HG03575 (cell line): ENCODE results near the gene RNF214.
"Not testable (repeated sequence)": the region's sequence is repeated elsewhere in the genome, so short reads cannot be mapped to it uniquely, and the experiment has no call there.

Experiments
- ATAC-seq: cut with Tn5 transposase; IDR thresholded peaks from one replicate; pipeline ENCODE4 v1.9.1; 2021; ENCODE audit not compliant: unreplicated experiment, insufficient number of reproducible peaks, low FRiP score; ENCODE audit errors: extremely low read depth

The RNF214 gene

DNA sequence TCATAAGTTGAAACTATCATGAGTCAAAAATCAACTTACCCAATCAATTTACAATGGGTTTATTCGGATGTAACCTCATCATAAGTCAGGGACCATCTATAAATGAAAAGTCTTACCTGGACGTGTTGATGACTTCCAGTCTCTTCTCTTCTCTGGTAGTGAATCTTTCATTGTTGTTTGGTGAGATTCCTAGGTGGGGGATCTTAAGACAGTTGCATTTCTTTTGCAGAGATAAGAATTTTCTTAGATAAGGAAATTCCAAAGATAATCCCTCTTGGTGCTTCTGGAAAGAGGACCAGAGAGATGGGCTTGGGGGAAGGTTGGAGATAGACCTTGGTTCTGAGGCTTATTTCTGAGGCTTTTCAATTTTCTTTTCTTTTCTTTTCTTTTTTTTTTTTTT is 37.4 kb downstream of the RNF214 start:
- ATAC-seq: no peak

DNA sequence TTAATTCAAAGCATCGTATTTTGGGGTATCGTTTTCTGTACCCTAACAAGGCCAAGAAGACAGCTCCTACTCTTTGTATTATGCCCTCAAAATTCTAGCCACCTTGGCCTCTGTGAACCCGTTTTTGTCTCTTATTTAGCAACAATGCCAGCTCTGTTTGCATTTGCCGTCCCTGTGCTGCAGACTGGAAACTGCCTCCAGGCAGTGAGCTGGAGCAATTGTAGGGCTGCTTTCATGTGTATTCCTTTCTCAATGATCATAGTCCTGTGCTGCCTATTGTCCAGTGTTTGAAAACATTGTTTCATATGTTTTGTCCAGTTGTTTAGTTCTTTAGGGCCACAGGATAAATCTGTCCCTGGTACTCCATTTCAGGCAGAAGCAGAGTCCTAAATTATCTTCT is 38.7 kb downstream of the RNF214 start:
- no peak for ATAC-seq

DNA sequence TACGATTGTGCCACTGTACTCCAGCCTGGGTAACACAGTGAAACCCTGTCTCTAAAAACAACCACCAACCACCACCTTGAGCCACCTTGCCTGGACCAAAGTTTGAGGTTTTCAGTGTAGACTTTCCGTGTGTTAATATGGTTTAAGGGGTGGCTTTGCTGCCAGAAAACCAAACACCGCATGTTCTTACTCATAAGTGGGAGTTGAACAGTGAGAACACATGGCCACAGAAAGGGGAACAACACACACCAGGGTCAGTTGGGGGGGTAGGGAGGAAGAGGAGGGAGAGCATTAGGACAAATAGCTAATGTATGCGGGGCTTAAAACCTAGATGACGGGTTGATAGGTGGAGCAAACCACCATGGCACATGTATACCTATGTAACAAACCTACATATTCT is 39.7 kb downstream of the RNF214 start:
- not testable (repeated sequence) for ATAC-seq

DNA sequence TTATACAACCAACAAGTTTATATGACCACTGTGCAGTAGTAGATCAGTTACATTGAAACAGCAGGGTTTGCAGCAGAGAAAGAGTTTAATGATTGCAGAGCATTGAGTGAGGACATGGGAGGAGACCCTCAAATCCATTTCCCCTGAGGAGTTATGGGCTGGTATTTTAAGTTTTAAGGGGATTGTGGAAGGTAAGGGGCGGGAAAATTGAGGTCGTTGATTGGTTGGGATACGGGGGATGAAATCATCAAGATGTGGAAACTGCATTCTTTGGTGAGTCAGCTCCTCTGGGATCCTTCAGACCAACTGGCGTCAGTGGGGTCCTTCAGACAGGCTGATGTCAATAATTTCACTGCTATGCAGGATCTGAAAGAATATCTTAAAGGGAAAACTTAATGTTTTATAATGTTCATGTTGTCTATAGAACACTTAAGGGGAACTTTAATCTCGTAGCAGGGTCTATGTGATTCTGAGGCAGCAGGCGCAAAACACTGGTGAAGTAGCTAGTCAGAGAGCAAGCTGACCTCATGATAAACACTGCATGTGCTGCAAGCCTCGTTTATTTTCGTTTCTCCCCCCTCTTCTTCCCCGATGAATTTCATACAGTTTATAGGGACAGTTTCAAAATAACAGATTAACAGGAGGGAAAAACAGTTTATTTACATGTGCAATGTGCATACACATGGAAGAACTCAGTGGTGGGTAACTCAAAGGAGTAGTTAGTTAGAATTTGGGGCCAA is 41.2 kb downstream of the RNF214 start:
- no peak for ATAC-seq

DNA sequence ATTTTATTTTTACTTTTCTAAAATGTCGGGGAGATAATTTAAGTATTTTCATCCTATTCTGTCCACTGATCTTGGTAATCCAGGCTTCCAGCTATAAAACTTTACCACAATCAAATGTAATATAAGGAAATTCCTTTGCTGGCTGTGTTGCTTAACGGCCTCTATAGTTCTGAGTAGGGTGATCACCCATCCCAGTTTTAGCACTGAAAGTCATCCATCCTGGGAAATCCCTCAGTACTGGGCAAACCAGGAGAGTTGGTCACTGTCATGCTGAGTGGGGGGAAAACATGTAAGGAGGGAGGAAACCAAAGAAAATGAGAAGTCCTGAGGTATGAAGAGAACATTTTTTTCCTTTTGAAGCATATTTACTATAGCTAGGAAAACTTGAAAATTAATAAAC is 45.9 kb downstream of the RNF214 start:
- ATAC-seq: no peak

DNA sequence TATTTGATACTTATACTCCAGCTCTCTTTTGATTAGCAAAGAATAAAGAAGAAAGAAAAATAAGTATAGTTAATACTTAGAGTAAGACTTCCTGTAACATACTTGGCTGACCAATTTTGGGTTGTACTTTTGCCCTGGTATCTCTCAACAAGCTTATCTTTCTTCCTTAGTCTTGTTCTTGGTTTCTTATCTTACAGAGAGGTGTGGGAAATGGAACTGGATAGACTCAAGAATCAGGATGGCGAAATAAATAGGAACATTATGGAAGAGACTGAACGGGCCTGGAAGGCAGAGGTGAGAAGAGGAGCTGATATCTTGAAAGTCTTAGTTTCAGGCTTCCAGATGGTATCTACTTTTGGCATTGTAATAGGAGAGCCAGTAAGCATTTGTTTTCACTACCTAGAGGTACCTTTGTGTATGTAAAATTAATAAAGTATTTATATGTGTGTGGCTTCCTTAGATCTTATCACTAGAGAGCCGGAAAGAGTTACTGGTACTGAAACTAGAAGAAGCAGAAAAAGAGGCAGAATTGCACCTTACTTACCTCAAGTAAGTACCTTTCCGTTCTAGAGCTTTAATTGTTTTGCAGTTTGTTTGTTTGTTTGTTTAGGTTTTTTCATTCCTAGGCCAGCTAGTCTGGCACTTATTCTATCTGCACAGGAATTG is 47.4 kb downstream of the RNF214 start:
- ATAC-seq: no peak

DNA sequence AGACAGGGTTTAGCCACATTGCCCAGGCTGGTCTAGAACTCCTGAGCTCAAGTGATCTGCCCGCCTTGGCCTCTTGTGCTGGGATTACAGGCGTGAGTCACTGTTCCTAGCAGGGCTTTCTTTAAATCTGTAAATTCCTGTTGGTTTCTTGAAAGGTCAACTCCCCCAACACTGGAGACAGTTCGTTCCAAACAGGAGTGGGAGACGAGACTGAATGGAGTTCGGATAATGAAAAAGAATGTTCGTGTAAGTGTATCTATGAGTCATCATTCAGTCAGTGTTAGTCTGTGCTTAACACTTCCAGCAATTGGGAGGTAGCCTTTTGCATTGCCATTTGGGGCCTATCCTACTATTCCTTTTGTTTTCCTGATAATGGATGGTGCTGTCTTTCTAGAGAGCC is 48.7 kb downstream of the RNF214 start:
- no peak for ATAC-seq

DNA sequence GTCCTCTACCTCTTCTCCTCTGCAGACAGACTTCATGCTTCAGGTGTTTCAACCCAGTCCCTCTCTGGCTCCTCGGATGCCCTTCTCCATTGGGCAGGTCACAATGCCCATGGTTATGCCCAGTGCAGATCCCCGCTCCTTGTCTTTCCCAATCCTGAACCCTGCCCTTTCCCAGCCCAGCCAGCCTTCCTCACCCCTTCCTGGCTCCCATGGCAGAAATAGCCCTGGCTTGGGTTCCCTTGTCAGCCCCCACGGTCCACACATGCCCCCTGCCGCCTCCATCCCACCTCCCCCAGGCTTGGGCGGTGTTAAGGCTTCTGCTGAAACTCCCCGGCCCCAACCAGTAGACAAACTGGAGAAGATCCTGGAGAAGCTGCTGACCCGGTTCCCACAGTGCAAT is 49.4 kb downstream of the RNF214 start:
- ATAC-seq: no peak

DNA sequence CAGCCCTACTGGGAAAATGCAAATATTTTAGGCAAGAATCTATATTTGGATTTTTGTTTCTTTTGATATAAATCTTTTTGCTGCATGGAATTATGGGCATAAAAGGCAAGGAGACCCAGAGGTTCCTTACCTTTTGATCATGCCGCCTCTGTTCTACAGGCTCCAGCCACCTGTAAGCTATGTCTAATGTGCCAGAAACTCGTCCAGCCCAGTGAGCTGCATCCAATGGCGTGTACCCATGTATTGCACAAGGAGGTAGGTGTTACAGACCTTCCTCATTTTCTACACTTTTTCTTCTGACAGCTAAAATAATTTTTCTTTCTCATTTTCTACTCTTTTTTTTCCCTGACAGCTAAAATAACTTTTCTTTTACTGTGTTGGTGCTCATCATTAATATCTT is 50.5 kb downstream of the RNF214 start:
- ATAC-seq: no peak

DNA sequence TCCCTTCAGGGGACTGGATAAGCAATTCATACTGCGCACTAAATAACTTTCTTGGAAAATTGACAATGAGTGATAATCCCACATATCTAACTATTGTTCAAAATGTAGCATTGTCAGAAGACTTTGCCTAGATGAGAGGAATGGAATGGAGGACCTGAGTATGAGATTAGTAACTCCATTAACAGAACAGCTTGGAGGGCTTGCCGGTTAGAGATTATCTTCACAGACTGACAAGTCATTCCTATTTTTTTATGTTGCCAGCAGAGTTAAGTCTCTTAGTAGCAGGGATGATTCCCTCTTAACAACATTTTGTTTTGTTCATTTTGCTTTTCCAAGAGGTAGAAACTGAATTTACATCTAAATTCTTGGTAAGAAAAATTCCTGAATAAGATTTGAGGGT is 51.6 kb downstream of the RNF214 start:
- no peak for ATAC-seq

DNA sequence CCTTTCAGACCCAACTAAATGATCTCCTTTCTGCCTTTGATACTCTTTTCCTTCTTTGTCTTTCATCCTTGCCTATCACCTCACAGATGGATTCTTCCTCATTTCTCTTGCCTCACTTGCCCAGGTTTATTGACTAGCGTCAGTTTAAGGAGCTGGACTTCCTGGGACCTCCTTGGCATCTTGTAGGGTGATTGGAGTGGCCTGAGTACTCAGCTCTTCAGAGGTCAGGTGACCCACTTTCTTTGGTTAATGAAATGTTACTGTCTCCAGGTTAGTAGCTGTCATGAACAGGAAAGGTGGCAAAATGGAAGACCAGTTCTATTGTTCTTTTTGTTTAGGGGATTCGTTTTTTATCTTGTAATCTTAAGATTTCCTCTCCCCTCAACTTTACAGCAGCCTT is 54.1 kb downstream of the RNF214 start:
- no peak for ATAC-seq

DNA sequence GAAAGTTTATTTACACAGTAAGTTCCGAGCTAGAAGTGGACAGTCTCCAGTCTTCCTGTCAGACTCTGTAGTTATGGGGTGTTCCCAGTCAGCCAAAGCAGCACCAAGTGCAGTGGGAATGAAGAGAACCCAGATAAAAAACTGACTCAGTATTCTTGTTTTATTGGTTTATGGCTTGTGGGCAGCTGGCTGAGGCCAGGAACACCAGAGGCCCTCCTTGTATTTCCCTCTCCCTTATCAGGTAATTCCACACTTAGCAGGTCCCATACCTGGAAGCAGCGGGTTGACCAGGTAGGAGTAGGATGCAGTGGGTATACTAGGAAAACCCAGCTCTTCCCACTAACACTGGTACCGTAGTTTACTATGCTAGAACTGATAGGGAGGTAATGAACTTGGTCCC is 55.2 kb downstream of the RNF214 start:
- no peak for ATAC-seq

DNA sequence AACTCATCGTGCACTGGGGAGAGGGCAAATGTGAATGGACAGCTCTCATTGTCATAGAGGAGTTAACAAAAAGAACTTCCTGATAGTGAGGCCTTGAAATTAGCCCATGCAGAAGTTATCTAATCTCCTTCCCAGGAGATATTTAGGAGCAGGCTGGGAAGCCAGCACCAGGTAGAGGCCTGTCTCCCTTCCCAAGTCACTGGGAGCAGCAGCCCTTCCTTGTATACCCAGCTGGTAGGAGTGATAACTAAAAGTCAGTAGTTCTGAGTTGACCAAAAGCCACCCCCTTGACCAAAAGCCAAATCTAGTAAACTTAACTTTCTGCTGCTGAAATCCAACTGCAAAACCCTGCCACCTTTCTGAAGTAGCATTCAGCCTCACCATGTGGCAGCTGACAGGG is 57.3 kb downstream of the RNF214 start:
- no peak for ATAC-seq

DNA sequence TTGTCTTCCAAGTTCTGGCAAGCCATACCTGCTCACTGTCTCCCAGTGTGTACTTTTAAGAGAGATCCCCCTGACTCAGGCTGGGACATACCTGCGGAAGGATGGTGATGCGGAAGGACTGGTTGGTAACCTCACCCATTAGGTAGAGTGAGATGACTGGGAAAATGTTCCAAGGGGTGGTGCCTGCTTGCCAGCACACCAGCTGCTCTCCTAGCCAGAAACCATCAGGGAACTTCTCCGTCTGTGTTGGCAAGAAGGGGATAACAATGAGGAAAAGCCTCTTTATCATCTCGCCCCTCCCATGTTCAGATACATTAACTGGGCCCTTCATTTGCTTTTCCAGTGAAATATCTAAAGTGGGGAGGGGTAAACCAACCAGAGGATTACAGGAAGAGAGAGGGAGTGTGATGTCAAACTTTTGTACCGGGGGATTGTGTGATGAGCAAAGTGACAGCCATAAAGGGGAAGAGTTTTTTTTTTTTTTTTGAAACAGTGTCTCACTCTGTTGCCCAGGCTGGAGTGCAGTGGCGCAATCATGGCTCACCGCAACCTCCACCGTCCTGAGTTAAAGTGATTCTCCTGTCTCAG is 58.4 kb downstream of the RNF214 start, which contains the start of gene BACE1-AS:
Gene BACE1-AS (plus strand): TSS at position 538 of the 588 bp plus-strand sequence.
- no peak for ATAC-seq

DNA sequence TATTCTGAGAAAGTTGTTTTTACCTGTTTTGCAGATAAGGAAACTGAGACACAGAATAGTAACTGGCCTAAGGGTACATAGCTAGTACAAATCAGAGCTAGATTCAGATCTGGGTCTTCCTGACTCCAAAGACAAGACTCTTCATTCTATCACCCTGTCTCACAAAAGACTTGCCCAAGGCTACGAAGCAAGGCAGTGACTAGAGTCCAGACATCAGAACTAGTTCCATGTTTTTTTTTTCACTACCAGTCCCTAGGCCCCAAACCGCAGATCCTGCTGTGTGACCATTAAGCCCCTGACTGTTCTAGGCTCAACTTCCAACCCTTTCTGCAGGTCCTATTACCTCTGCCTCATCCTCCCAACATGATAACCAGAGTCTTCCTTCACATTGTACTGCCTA is 60.1 kb downstream of the RNF214 start:
- no peak for ATAC-seq

DNA sequence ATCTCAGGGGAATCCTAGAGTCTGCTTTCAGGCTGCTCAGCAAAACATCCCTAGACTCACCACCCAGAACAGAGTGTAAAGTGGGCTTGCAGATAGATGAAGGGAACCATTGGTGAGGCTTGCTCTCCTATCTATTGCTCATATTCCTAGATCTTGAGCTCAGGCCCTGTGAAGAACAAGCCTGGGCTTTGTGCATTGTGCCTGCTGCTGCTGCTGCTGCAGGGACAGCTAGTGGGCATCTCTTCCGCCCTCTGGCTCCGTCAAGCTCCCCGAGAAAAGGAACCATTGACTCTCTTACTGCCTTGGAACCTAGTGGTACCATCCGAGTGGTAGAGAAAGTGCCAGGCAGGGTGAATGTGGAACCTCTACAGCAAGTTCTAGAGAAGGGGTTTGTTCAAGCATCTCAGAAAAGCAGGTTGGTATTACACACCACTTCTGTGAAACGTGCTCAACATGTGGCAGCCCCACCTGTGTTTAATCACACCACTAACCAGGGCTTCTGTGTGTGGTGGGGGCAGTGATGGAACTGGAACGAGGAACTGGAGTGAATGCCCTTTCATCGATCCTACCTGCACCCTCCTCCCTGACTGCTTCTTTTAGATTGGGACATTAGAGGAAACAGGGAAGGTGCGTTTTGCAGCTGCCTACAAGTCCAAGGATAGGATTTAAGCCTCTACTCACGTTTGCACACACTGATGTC is 63.1 kb downstream of the RNF214 start:
- ATAC-seq: no peak

DNA sequence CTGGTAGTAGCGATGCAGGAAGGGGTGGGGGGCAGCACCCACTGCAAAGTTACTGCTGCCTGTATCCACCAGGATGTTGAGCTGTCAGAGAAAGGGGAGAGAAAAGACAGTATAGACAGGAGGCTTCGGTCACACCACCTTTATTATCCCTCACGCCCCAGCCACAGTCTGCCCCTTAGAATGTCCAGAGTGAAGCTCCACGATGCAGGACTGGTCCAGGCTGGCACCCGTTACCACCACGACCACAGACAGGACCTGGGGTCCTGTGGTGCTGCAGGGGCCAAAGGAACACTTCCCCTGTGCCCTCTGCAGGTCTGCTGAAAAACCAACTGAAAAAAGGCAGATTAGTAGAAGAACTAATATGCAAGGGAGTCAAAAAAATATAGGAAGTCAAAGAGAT is 64.4 kb downstream of the RNF214 start:
- ATAC-seq: no peak

DNA sequence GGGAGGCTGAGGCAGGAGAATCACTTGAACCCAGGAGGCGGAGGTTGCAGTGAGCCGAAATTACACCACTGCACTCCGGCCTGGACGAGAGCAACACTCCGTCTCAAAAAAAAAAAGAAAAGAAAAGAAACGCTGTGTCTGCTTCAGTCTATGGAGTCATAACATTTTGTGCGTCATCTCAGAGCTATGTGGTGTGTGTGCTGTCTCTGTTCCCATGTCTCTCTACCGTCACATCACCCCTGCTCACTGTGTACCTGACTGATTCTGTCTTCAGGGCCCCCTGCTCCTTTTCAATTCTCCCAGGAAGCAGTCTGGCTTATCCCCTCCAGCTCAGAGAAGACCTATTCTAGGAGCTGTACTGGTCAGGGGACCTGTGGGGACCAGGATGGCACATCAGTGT is 65.7 kb downstream of the RNF214 start:
- ATAC-seq: no peak

DNA sequence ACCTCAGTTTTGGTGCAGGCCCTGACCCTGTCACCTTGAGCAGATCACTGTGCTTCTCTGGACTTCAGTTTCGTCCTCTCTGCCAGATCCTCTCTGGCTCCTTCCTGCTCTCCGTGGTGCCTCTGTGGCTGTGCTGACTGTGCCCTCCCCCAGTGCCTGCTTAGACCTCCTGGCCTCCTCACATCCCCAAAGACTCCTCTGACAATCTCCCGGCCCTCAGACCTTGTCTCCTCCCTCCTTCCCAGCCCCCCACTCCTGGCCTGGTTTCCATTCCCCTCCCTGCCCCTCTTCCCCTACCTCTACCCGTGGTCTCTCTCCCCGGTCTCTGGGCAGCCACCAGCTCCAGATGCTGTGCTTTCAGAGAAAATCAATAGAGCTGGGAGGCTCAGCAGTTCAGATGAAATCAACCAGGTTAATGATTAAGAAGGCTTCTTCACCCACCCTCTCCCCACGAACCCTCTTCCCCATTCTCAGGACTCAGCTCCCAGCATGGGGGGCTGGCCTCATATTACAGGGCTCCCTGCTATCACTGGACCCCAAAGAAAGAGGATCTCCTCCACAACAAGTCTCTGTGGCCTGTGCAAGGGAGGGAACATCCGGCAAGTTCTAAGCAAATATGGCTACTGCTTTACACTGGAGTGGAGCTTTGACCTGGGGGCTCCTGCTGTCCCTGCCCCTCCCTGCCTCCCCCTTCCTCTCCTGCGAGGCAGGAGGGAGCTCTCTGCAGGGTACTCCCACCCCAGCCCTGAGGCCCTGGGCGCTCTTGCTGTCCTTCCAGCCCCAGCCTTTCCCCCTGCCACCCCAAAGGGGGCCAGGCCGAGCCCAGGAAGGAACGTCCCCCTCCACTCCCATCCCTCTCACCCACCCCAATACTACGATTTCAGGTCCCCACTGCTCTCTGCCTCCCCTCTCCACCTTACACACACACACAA is 67.1 kb downstream of the RNF214 start:
- ATAC-seq: no peak
